ENCODE data around the gene ARL14EP.

ARL14EP gene

GRCh38 chr11:30322826-30323710 is at the start of gene ARL14EP:
ARL14EP (plus strand) TSS chr11:30323104; CDS start chr11:30330949, 7,845 bp downstream.
- TF ChIP-seq ZFX (IDR thresholded peaks at IDR 0.05; ENCODE audit: borderline replicate concordance): no peak
- no peak for TF ChIP-seq CTCF (IDR thresholded peaks at IDR 0.05)
- H3K27ac ChIP-seq: peak within 1 kb of the TSS; percentile 70

GRCh38 chr11:30277176-30277575 is 45.7 kb upstream of the ARL14EP start:
- TF ChIP-seq ZFX (IDR thresholded peaks at IDR 0.05; ENCODE audit: borderline replicate concordance) (no peak), CTCF (IDR thresholded peaks at IDR 0.05) (no peak)
- no peak overlapping the region for H3K27ac ChIP-seq

GRCh38 chr11:30279796-30280195 is 43.1 kb upstream of the ARL14EP start:
- H3K27ac ChIP-seq: no peak overlapping the region
- TF ChIP-seq ZFX (IDR thresholded peaks at IDR 0.05; ENCODE audit: borderline replicate concordance) (no peak), CTCF (IDR thresholded peaks at IDR 0.05) (no peak)

GRCh38 chr11:30281476-30282288 is 41.2 kb upstream of the ARL14EP start:
- H3K27ac ChIP-seq: no peak overlapping the region
- TF ChIP-seq ZFX (IDR thresholded peaks at IDR 0.05; ENCODE audit: borderline replicate concordance) (no peak), CTCF (IDR thresholded peaks at IDR 0.05) (no peak)

GRCh38 chr11:30282289-30282631 is 40.6 kb upstream of the ARL14EP start:
- no peak overlapping the region for H3K27ac ChIP-seq
- TF ChIP-seq CTCF (IDR thresholded peaks at IDR 0.05): no peak
- no peak for TF ChIP-seq ZFX (IDR thresholded peaks at IDR 0.05; ENCODE audit: borderline replicate concordance)

- no peak for TF ChIP-seq ZFX (IDR thresholded peaks at IDR 0.05; ENCODE audit: borderline replicate concordance)
- TF ChIP-seq CTCF (IDR thresholded peaks at IDR 0.05): no peak
- H3K27ac ChIP-seq: no peak overlapping the region
These were observed 38.1 kb upstream of the ARL14EP start for GRCh38 chr11:30284836-30285235.
